Measurements from ENCODE around the gene LEMD3. TPM values are rescaled to one million over a fixed set of nuclear protein-coding genes. Genes with fewer than 3 reads are reported as not detected.

LEMD3 gene
- total and polyA plus RNA-seq, 2 donors (not counting 1 experiment from before 2014, with no cell fraction given), result 11.5 to 18.5 TPM

- H4K20me1 ChIP-seq (ENCODE audit: control insufficient read depth, extremely low read depth, insufficient read depth, low read length), result no peaks in the 10 kb centered on the region
- H2AFZ ChIP-seq (ENCODE audit: low read length), result no peak overlapping the region
- H3K36me3 ChIP-seq (ENCODE audit: control insufficient read depth, insufficient read depth, low read length), result no peaks in the 10 kb centered on the region
- peaks cover 3% of the 10 kb centered on the region for H3K4me1 ChIP-seq (ENCODE audit: control insufficient read depth, extremely low read depth, insufficient read depth, low read length)
- DNase-seq (ENCODE audit: low read depth in 2 of 2), result no peak
- peaks cover 8% of the 10 kb centered on the region for H3K79me2 ChIP-seq (ENCODE audit: control insufficient read depth, insufficient read depth, low read length)
- no peaks in the 10 kb centered on the region for H3K27me3 ChIP-seq (ENCODE audit: control insufficient read depth, insufficient read depth, low read length)
- H3K9me3 ChIP-seq (ENCODE audit: control insufficient read depth, insufficient read depth, low read depth, low read length), result no peaks in the 10 kb centered on the region
- TF ChIP-seq CTCF (conservative IDR thresholded peaks at IDR 0.05 in 1 of 2, IDR thresholded peaks at IDR 0.05 in 1 of 2; ENCODE audit: low read depth in 1 of 2, low read length in 2 of 2) (no peak), EZH2 (IDR thresholded peaks at IDR 0.05; ENCODE audit: low read length, missing control alignments) (no peak)
- no peak overlapping the region for H3K27ac ChIP-seq (ENCODE audit: insufficient read depth, low read length)
- no peak overlapping the region for H3K4me3 ChIP-seq (replicated peaks in 1 of 4; ENCODE audit: control extremely low read depth in 1 of 4, insufficient read depth in 1 of 4, low read depth in 3 of 4, low read length in 4 of 4)
- H3K4me2 ChIP-seq (ENCODE audit: extremely low read depth, insufficient read depth, low read length), result no peak overlapping the region
- no peak overlapping the region for H3K9ac ChIP-seq (ENCODE audit: insufficient read depth, low read length)
Observed at GRCh38 chr12:65274602-65275272, 105.4 kb downstream of the LEMD3 start.

- H3K9me3 ChIP-seq (ENCODE audit: control insufficient read depth, insufficient read depth, low read depth, low read length), result no peaks in the 10 kb centered on the region
- no peaks in the 10 kb centered on the region for H3K36me3 ChIP-seq (ENCODE audit: control insufficient read depth, insufficient read depth, low read length)
- H3K27me3 ChIP-seq (ENCODE audit: control insufficient read depth, insufficient read depth, low read length), result no peaks in the 10 kb centered on the region
- no peak for TF ChIP-seq EZH2 (IDR thresholded peaks at IDR 0.05; ENCODE audit: low read length, missing control alignments)
- TF ChIP-seq CTCF (conservative IDR thresholded peaks at IDR 0.05 in 1 of 2, IDR thresholded peaks at IDR 0.05 in 1 of 2; ENCODE audit: low read depth in 1 of 2, low read length in 2 of 2), result no peak
- no peak overlapping the region for H2AFZ ChIP-seq (ENCODE audit: low read length)
- H4K20me1 ChIP-seq (ENCODE audit: control insufficient read depth, extremely low read depth, insufficient read depth, low read length), result no peaks in the 10 kb centered on the region
- DNase-seq (ENCODE audit: low read depth in 2 of 2), result no peak
- peaks cover 15% of the 10 kb centered on the region for H3K79me2 ChIP-seq (ENCODE audit: control insufficient read depth, insufficient read depth, low read length)
- H3K27ac ChIP-seq (ENCODE audit: insufficient read depth, low read length), result no peak overlapping the region
- H3K4me2 ChIP-seq (ENCODE audit: extremely low read depth, insufficient read depth, low read length), result no peak overlapping the region
- H3K4me3 ChIP-seq (replicated peaks in 1 of 4; ENCODE audit: control extremely low read depth in 1 of 4, insufficient read depth in 1 of 4, low read depth in 3 of 4, low read length in 4 of 4), result no peak overlapping the region
- no peak overlapping the region for H3K9ac ChIP-seq (ENCODE audit: insufficient read depth, low read length)
- peaks cover 3% of the 10 kb centered on the region for H3K4me1 ChIP-seq (ENCODE audit: control insufficient read depth, extremely low read depth, insufficient read depth, low read length)
Observed at GRCh38 chr12:65275627-65276026, 106.2 kb downstream of the LEMD3 start.

GRCh38 chr12:65276916-65277530 lies 107.6 kb downstream of the LEMD3 start:
- Histone ChIP-seq H3K4me3 (replicated peaks in 1 of 4; ENCODE audit: control extremely low read depth in 1 of 4, insufficient read depth in 1 of 4, low read depth in 3 of 4, low read length in 4 of 4) (no peak overlapping the region), H3K4me1 (ENCODE audit: control insufficient read depth, extremely low read depth, insufficient read depth, low read length) (peaks cover 3% of the 10 kb centered on the region), H3K36me3 (ENCODE audit: control insufficient read depth, insufficient read depth, low read length) (no peaks in the 10 kb centered on the region), H2AFZ (ENCODE audit: low read length) (no peak overlapping the region), H3K9me3 (ENCODE audit: control insufficient read depth, insufficient read depth, low read depth, low read length) (no peaks in the 10 kb centered on the region), H3K4me2 (ENCODE audit: extremely low read depth, insufficient read depth, low read length) (no peak overlapping the region), H3K79me2 (ENCODE audit: control insufficient read depth, insufficient read depth, low read length) (peaks cover 28% of the 10 kb centered on the region), H3K9ac (ENCODE audit: insufficient read depth, low read length) (no peak overlapping the region), H3K27ac (ENCODE audit: insufficient read depth, low read length) (no peak overlapping the region), H3K27me3 (ENCODE audit: control insufficient read depth, insufficient read depth, low read length) (no peaks in the 10 kb centered on the region), H4K20me1 (ENCODE audit: control insufficient read depth, extremely low read depth, insufficient read depth, low read length) (no peaks in the 10 kb centered on the region)
- TF ChIP-seq EZH2 (IDR thresholded peaks at IDR 0.05; ENCODE audit: low read length, missing control alignments) (no peak), CTCF (conservative IDR thresholded peaks at IDR 0.05 in 1 of 2, IDR thresholded peaks at IDR 0.05 in 1 of 2; ENCODE audit: low read depth in 1 of 2, low read length in 2 of 2) (no peak)
- DNase-seq (ENCODE audit: low read depth in 2 of 2), result no peak

All from fibroblast of lung (primary cell).